Stimulated activated CD4-positive, alpha-beta T cell treated with anti-CD3 and anti-CD28 coated beads, Interleukin-4, amount 100 ng/mL, for 24 hours (primary cell): ENCODE data around the gene KHNYN.
A peak's percentile ranks its signal among the peaks of the same experiment; 100 is the strongest.
"Not testable (repeated sequence)": the region's sequence is repeated elsewhere in the genome, so short reads cannot be mapped to it uniquely, and the experiment has no call there.

Source experiments
- DNase-seq: peaks from one replicate; pipeline ENCODE4 v3.0.0-alpha.2; 2020

KHNYN gene

DNA sequence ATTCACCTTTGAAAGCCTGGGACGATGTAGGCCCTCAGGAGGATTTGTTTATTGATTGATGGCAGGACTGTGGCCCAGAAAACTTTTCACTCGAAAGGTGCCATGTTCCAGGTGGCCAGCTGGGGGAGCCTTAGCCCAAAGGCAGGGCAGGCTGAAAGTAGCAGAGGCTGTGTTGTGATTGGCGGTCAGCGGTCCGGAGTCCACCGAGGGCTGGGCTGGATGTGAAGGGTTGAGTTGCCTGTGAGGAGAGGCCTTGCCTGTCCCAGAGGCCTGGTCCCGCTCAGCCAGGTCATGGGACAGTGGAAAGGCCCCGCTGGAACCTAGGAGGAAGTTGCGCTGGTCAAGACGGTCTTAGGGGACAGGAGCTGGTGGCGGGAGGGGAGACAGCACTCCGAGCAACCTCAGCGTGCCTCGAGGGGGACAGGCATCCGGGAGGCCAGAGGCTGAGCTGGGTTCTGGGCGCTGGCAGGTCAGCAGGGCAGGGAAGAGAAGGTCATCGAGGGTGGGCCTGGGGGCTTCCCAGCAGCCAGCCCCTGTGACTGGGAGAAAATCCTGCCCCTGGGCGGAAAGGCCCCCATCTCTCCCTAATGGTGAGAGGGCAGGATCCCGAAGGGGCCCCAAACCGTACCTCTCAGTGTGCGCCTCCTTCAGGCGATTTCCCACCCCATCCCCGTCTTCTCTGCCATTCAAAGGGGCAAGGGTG is 52.0 kb downstream of the KHNYN start:
- peak; percentile 50 for DNase-seq

DNA sequence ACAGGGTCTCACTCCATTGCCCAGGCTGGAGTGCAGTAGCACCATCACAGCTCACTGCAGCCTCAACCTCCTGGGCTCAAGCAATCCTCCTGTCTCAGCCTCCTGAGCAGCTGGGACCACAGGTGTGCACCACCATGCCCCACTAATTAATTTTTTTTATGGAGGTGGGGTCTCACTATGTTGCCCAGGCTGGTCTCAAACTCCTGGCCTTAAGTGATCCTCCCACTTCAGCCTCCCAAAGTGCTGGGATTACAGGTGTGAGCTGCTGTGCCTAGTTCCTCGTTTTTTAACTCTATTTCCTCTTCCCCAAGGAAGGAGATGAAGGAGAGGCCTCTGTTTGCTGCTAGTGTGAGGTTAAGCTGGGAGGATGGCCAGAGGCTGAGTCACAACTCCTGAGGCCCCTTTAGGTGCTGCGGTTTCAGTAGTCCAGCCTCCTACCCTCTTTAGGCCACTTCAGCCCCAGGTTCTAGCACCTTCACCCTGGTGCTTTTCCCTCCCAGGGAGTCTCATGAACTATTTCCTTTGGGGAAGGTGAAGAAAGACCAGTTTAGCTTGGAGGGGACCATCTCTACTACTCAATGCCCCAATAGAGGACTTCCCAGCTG is 53.0 kb downstream of the KHNYN start:
- not testable (repeated sequence) for DNase-seq

DNA sequence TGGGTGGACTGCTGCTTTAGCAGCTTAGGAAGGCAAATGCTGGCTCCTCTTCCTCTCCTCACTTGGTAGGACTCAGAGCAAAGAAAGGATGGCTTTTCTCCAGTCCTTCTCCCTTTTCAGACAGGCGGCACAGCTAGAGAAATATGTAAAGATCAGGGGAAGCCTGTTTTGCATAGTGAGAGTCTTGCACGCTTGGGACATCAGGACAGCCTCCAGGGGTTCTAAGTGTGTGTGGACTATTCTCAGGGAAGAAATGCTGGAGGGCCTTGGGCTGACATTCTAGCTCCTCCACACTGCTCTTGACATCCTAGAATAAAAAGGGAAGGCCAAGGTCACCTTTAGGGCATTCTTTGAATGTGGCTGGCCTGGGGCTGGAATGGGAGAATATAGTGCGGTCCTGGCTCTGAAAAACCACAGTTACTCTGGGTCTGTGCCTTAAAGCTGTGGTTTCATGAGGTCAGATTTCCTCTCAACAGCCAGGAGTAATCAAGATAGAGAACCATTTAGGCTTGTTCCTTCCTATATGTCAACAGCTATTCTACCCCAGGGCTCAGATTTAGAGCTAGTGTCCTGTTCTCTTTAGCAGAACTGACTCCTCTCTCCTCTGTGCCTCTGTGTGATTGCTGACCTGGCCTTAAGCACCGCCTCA is 54.0 kb downstream of the KHNYN start:
- DNase-seq, result no peak
